NB4 (cell line): ENCODE measurements around the gene MBOAT2.

Experiments used
- POLR2A ChIP-seq: IDR thresholded peaks from 2 replicates; pipeline ENCODE4 v1.6.1; 2011; ENCODE audit warnings: mild to moderate bottlenecking; ENCODE audit not compliant: insufficient read length; ENCODE audit errors: extremely low read depth
- TF ChIP-seq, protein P1 (sequence below): IDR thresholded peaks from one replicate; pipeline ENCODE4 v1.5.1; 2012; ENCODE audit warnings: low read depth, low read length
- TF ChIP-seq, protein P2 (sequence below): IDR thresholded peaks from 2 replicates; pipeline ENCODE4 v1.6.1; 2011; ENCODE audit warnings: low read depth, low read length

DNA sequence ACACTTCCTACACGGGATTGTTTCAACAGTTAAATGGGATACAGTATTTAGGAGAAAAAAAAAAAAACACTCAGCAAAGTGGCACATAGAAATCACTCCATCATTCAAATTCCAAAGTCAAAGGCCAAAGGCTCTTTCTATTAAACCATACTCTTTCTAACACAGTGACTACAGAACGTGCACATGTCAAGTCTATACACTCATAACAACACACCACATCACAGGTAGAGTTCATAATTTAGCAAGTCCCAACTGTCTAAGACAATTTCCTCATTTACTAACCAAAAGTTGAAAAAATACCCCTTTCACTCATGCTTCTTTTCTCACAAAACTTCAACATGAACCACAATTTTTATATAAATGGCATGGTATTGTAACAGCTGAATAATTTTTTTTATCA, 70.8 kb downstream of the MBOAT2 start:
- TF ChIP-seq, protein P1, sequence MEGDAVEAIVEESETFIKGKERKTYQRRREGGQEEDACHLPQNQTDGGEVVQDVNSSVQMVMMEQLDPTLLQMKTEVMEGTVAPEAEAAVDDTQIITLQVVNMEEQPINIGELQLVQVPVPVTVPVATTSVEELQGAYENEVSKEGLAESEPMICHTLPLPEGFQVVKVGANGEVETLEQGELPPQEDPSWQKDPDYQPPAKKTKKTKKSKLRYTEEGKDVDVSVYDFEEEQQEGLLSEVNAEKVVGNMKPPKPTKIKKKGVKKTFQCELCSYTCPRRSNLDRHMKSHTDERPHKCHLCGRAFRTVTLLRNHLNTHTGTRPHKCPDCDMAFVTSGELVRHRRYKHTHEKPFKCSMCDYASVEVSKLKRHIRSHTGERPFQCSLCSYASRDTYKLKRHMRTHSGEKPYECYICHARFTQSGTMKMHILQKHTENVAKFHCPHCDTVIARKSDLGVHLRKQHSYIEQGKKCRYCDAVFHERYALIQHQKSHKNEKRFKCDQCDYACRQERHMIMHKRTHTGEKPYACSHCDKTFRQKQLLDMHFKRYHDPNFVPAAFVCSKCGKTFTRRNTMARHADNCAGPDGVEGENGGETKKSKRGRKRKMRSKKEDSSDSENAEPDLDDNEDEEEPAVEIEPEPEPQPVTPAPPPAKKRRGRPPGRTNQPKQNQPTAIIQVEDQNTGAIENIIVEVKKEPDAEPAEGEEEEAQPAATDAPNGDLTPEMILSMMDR = no peak
- no peak for TF ChIP-seq POLR2A
- TF ChIP-seq, protein P2, sequence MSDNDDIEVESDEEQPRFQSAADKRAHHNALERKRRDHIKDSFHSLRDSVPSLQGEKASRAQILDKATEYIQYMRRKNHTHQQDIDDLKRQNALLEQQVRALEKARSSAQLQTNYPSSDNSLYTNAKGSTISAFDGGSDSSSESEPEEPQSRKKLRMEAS = no peak
